ENCODE results near the gene CSNK1G2. TPM values are rescaled to one million over a fixed set of nuclear protein-coding genes. Genes with fewer than 3 reads are reported as not detected.

The CSNK1G2 gene
- total and polyA plus RNA-seq, 8 donors: 30.2 to 210 (median 65.3) TPM

DNA sequence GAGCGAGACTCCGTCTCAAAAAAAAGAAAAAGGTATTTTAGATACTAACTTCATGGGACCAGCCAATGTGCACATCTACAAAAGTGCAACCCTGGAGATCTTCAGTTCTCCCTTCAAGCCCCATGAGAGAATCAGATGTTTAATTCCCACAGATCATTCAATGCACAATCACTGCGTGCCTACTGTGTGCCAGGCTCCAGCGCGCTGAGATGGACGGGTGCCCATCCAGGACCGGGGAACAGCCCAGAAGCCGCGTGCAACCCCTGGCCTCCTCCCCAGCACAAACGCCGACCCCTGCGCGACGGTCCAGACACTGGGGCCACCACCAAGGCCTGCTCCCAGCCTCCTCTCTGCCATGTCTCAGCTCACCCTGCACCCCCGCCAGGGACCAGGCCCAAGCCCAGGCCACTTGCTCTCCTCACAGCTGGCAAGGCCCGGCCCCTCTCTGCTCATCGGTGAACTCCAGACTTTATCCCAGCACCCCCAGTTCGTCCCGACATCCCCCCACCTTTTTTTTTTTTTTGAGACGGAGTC, 69.2 kb downstream of the CSNK1G2 start:
- no peak for TF ChIP-seq POLR2A (IDR thresholded peaks at IDR 0.05)
- TF ChIP-seq, protein P1, sequence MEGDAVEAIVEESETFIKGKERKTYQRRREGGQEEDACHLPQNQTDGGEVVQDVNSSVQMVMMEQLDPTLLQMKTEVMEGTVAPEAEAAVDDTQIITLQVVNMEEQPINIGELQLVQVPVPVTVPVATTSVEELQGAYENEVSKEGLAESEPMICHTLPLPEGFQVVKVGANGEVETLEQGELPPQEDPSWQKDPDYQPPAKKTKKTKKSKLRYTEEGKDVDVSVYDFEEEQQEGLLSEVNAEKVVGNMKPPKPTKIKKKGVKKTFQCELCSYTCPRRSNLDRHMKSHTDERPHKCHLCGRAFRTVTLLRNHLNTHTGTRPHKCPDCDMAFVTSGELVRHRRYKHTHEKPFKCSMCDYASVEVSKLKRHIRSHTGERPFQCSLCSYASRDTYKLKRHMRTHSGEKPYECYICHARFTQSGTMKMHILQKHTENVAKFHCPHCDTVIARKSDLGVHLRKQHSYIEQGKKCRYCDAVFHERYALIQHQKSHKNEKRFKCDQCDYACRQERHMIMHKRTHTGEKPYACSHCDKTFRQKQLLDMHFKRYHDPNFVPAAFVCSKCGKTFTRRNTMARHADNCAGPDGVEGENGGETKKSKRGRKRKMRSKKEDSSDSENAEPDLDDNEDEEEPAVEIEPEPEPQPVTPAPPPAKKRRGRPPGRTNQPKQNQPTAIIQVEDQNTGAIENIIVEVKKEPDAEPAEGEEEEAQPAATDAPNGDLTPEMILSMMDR (IDR thresholded peaks at IDR 0.05): no peak
- TF ChIP-seq EP300 (IDR thresholded peaks at IDR 0.05): no peak
- no peak for TF ChIP-seq POLR2AphosphoS5 (IDR thresholded peaks at IDR 0.05)
- Histone ChIP-seq H3K4me1 (peaks cover 19 to 31% (median 22%) of the 10 kb centered on the region in 4 donors), H3K36me3 (peaks cover 0 to 21% (median 4%) of the 10 kb centered on the region in 4 donors), H3K4me3 (no peak overlapping the region), H3K27ac (no peak overlapping the region), H3K9me3 (no peaks in the 10 kb centered on the region), H3K27me3 (no peaks in the 10 kb centered on the region)
- intact Hi-C loops (cut with DNase I; ENCODE audit: low total_unique reads): loop anchor here (10.0 kb wide), 1 partner anchor 75 kb away; no protein-coding TSS in a partner anchor
- 88 to 95% (median 95%) methylated on average over 20 of the region's 20 CpGs for whole genome bisulfite sequencing, 5 donors
- no peak for DNase-seq

DNA sequence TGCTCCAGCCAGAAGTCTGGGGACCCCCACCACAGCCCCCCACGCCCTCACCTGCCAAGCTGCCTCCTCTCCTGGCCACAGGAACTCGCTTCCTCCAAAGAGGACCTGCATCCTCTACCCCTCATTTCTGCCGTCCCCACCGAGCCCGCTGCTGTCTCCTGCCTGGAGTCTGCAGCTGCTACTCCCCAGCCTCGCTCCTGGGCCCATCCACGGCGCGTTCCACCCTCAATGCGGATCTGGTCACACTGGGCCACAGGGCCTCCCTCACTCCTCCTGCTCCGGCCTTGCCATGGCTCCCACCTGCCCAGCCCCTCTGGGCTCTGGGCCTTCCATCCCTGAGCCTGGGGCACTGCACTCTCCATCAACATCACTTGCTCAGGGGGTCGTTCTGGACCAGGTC, 70.2 kb downstream of the CSNK1G2 start:
- intact Hi-C loops (cut with DNase I; ENCODE audit: low total_unique reads): loop anchor here (10.0 kb wide), 1 partner anchor 76 kb away; no protein-coding TSS in a partner anchor
- 89 to 94% (median 91%) methylated on average over 12 of the region's 12 CpGs for WGBS, 5 donors
- H3K36me3 ChIP-seq: peaks cover 0 to 18% (median 4%) of the 10 kb centered on the region in 4 donors
- TF ChIP-seq POLR2AphosphoS5 (IDR thresholded peaks at IDR 0.05): no peak
- TF ChIP-seq EP300 (IDR thresholded peaks at IDR 0.05): no peak
- TF ChIP-seq POLR2A (IDR thresholded peaks at IDR 0.05): no peak
- H3K4me3 ChIP-seq: no peak overlapping the region
- H3K9me3 ChIP-seq: no peaks in the 10 kb centered on the region
- H3K4me1 ChIP-seq: peaks cover 19 to 33% (median 24%) of the 10 kb centered on the region in 4 donors
- no peak for DNase-seq
- no peak overlapping the region for H3K27ac ChIP-seq
- no peaks in the 10 kb centered on the region for H3K27me3 ChIP-seq

DNA sequence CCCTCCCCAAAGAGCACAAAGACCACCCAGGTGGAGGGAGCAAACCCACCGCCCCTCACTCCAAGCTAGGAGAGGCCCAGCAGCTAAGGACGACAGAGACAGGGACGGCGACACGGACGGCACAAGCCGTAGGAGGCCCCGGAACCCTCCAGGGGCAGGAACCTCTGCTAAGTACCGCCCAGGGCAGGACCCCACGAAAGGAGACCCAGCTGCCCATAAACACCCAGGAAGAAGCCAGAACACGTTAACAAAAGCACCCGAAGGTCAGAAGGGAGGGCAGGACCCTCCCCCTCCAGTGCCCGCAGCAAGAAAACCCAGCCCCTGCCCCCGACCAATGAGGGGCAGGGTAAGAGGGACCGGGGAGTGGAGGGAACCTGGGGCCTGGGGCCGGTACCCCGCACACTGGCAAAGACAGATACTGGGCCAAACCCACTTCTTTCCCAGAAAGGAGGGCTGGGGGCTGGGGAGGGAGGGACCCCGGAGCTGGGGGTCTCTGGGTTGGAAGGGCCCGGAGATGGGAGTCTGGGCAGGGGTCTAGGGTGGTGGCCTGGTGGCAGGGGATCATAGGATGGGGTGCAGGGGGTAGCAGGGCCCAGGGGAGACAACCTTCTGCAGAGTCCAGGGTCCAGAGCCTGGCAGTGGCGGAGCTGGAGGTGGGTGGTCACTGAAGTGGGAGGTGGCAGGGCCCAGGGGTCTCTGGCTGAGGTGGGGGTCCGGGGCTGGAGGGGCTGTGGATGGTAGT, 72.1 kb downstream of the CSNK1G2 start:
- no peaks in the 10 kb centered on the region for H3K27me3 ChIP-seq
- 83 to 92% (median 89%) methylated on average over 21 of the region's 21 CpGs for WGBS, 5 donors
- no peaks in the 10 kb centered on the region for H3K9me3 ChIP-seq
- peaks cover 23 to 39% (median 30%) of the 10 kb centered on the region in 4 donors for H3K4me1 ChIP-seq
- H3K4me3 ChIP-seq: no peak overlapping the region
- H3K36me3 ChIP-seq: peaks cover 0 to 16% (median 4%) of the 10 kb centered on the region in 4 donors
- intact Hi-C loops (cut with DNase I; ENCODE audit: low total_unique reads): loop anchor here (10.0 kb wide), 1 partner anchor 78 kb away; no protein-coding TSS in a partner anchor
- DNase-seq: no peak
- no peak for TF ChIP-seq EP300 (IDR thresholded peaks at IDR 0.05)
- TF ChIP-seq, protein P1 (IDR thresholded peaks at IDR 0.05): no peak
- no peak for TF ChIP-seq POLR2AphosphoS5 (IDR thresholded peaks at IDR 0.05)
- TF ChIP-seq POLR2A (IDR thresholded peaks at IDR 0.05): no peak
- no peak overlapping the region for H3K27ac ChIP-seq

DNA sequence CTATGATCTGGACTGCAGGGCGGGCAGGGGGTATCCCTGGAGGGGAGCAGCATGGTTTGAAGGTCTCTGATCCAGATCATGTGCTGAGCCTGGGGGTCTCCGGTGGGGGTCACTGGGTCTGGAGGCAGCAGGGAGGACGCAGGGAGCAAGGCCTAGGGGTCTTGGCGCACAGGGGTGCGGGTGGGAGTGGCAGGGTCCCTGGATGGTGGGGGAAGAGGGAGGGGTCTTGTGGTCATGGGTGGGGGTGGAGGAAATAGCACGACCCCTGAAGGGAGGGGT, 72.7 kb downstream of the CSNK1G2 start:
- no peaks in the 10 kb centered on the region for H3K9me3 ChIP-seq
- H3K4me3 ChIP-seq: no peak overlapping the region
- H3K36me3 ChIP-seq: peaks cover 0 to 11% (median 4%) of the 10 kb centered on the region in 4 donors
- WGBS, 5 donors: 87 to 95% (median 92%) methylated on average over 5 to 6 of the region's 6 CpGs
- intact Hi-C loops (cut with DNase I; ENCODE audit: low total_unique reads): loop anchor here (10.0 kb wide), 1 partner anchor 79 kb away; no protein-coding TSS in a partner anchor
- DNase-seq: no peak
- H3K27me3 ChIP-seq: no peaks in the 10 kb centered on the region
- no peak for TF ChIP-seq POLR2AphosphoS5 (IDR thresholded peaks at IDR 0.05)
- TF ChIP-seq, protein P1 (IDR thresholded peaks at IDR 0.05): no peak
- no peak for TF ChIP-seq EP300 (IDR thresholded peaks at IDR 0.05)
- no peak for TF ChIP-seq POLR2A (IDR thresholded peaks at IDR 0.05)
- peaks cover 23 to 39% (median 30%) of the 10 kb centered on the region in 4 donors for H3K4me1 ChIP-seq
- H3K27ac ChIP-seq: no peak overlapping the region
